ENCODE measurements around the gene C1orf122.

DNA sequence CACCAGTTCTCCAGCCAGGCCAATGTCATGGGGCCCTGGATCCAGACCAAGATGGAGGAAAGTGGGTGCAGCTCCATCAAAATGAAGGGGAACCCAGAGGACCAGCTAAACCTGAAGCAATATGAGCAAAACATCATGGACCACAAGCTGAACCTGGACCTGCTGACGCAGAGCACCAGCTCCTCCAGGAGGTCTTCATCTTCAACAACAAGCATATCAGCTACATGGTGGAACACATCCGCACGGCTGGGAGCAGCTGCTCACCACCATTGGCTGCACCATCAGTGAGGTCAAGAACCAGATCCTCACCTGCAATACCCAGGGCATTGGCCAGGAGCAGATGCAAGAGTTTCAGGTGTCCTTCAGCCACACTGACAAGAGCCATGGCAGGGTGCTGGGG is 28.9 kb upstream of the C1orf122 start:
- TF ChIP-seq POU6F1 (CRISPR knock-in tag; IDR thresholded peaks at IDR 0.05; ENCODE audit: borderline replicate concordance, low read depth) (no peak), ZFP30 (CRISPR knock-in tag; IDR thresholded peaks at IDR 0.05) (no peak), ZC3H10 (CRISPR knock-in tag; IDR thresholded peaks at IDR 0.05) (no peak), TCF4 (CRISPR knock-in tag; IDR thresholded peaks at IDR 0.05; ENCODE audit: borderline replicate concordance) (no peak)
- TF ChIP-seq, protein P1, sequence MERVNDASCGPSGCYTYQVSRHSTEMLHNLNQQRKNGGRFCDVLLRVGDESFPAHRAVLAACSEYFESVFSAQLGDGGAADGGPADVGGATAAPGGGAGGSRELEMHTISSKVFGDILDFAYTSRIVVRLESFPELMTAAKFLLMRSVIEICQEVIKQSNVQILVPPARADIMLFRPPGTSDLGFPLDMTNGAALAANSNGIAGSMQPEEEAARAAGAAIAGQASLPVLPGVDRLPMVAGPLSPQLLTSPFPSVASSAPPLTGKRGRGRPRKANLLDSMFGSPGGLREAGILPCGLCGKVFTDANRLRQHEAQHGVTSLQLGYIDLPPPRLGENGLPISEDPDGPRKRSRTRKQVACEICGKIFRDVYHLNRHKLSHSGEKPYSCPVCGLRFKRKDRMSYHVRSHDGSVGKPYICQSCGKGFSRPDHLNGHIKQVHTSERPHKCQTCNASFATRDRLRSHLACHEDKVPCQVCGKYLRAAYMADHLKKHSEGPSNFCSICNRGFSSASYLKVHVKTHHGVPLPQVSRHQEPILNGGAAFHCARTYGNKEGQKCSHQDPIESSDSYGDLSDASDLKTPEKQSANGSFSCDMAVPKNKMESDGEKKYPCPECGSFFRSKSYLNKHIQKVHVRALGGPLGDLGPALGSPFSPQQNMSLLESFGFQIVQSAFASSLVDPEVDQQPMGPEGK (CRISPR knock-in tag; IDR thresholded peaks at IDR 0.05; ENCODE audit: borderline replicate concordance): no peak
